CD4-positive, alpha-beta T cell (primary cell): ENCODE data around the gene USP19. TPM values are rescaled to one million over a fixed set of nuclear protein-coding genes. Genes with fewer than 3 reads are reported as not detected.

Experiments used
- ATAC-seq: fragments of 200-7000 bp; cut with Tn5 transposase; one replicate; pipeline ENCODE4 v1.10.0; 2022; ENCODE audit warnings: mild to moderate bottlenecking; ENCODE audit not compliant: poor library complexity
- CTCF ChIA-PET: fragments of 350-600 bp; sonication (Branson Sonifier 250); formaldehyde crosslinking; loops from one replicate; lab custom pipeline; 2021; ENCODE audit warnings: antibody characterized with exemption, inconsistent platforms; lab: Charles Lee
- POLR2A ChIA-PET: fragments of 350-600 bp; sonication (Branson Sonifier 250); formaldehyde crosslinking; loops from one replicate; lab custom pipeline; 2021; ENCODE audit warnings: antibody characterized with exemption, inconsistent platforms; lab: Charles Lee
- DNase-seq, 14 experiments: peaks; one replicate each; pipeline ENCODE4 v3.0.0-alpha.2; 2013 to 2020; ENCODE audit warnings: mixed read lengths in 2 of 14
- H3K27ac ChIP-seq, 2 donors: one replicate each; pipeline versions ENCODE4 v1.5.1 to v1.7.0; 2013; ENCODE audit warnings: low read length in 2 of 2, low read depth in 1 of 2, mild to moderate bottlenecking in 1 of 2
- H3K27me3 ChIP-seq, 2 experiments: 1 replicate in 1 of 2; 2 replicates in 1 of 2; pipeline versions ENCODE4 v1.6.1 to v1.7.0; 2013; ENCODE audit warnings: low read length in 2 of 2, control low read depth in 1 of 2, mild to moderate bottlenecking in 1 of 2, moderate library complexity in 1 of 2; ENCODE audit not compliant: insufficient read depth in 2 of 2, control insufficient read depth in 1 of 2
- H3K36me3 ChIP-seq: one replicate; pipeline ENCODE4 v1.6.1; 2013; ENCODE audit warnings: low read length, control low read depth; ENCODE audit not compliant: insufficient read depth
- H3K4me1 ChIP-seq: one replicate; pipeline ENCODE4 v1.6.1; 2013; ENCODE audit warnings: low read length, control low read depth; ENCODE audit not compliant: insufficient read depth
- H3K4me3 ChIP-seq: one replicate; pipeline ENCODE4 v1.5.1; 2013; ENCODE audit warnings: mild to moderate bottlenecking, low read length, moderate library complexity
- H3K9me3 ChIP-seq, 2 experiments: 1 replicate in 1 of 2; 2 replicates in 1 of 2; pipeline versions ENCODE4 v1.6.1 to v1.7.0; 2013; ENCODE audit warnings: low read length in 2 of 2, mild to moderate bottlenecking in 2 of 2, control low read depth in 1 of 2, moderate library complexity in 1 of 2; ENCODE audit not compliant: control insufficient read depth in 1 of 2, insufficient read depth in 1 of 2
- H3K27ac Mint-ChIP-seq: one replicate; pipeline ENCODE4 v1.8.0; 2020; ENCODE audit warnings: mixed read lengths
- H3K27me3 Mint-ChIP-seq: one replicate; pipeline ENCODE4 v1.8.0; 2021; ENCODE audit warnings: mixed read lengths
- H3K36me3 Mint-ChIP-seq: one replicate; pipeline ENCODE4 v1.8.0; 2021; ENCODE audit warnings: low read depth, mixed read lengths
- H3K4me1 Mint-ChIP-seq: one replicate; pipeline ENCODE4 v1.8.0; 2021; ENCODE audit warnings: low read depth, mixed read lengths
- H3K4me3 Mint-ChIP-seq: one replicate; pipeline ENCODE4 v1.8.0; 2020; ENCODE audit warnings: mild to moderate bottlenecking, mixed read lengths
- H3K9me3 Mint-ChIP-seq: one replicate; pipeline ENCODE4 v1.8.0; 2020; ENCODE audit warnings: mixed read lengths
- intact Hi-C, 2 experiments: fragments of 100-400 bp; cut with DNase I in 1 of 2; cut with micrococcal nuclease in 1 of 2; formaldehyde crosslinking; loops; one replicate each; pipeline versions ENCODE4 v1.15.1 to v1.9.0; 2023 to 2025; cut with DNase I, micrococcal nuclease
- total RNA-seq, 174 experiments: library from RNA in 2 of 174; stranded (reverse) in 2 of 174; gene quantifications; one replicate each; pipeline ENCODE4 v1.2.3 and lab custom pipeline; 2021 to 2026
- TF ChIP-seq, protein P1 (sequence below): fragments of 200-600 bp; IDR thresholded peaks from one replicate; pipeline ENCODE4 v1.8.0; 2022; ENCODE audit warnings: antibody characterized with exemption, mild to moderate bottlenecking

USP19 gene
- total RNA-seq, 2 experiments from 2014 or later, result 84.9 to 86.2 TPM

DNA sequence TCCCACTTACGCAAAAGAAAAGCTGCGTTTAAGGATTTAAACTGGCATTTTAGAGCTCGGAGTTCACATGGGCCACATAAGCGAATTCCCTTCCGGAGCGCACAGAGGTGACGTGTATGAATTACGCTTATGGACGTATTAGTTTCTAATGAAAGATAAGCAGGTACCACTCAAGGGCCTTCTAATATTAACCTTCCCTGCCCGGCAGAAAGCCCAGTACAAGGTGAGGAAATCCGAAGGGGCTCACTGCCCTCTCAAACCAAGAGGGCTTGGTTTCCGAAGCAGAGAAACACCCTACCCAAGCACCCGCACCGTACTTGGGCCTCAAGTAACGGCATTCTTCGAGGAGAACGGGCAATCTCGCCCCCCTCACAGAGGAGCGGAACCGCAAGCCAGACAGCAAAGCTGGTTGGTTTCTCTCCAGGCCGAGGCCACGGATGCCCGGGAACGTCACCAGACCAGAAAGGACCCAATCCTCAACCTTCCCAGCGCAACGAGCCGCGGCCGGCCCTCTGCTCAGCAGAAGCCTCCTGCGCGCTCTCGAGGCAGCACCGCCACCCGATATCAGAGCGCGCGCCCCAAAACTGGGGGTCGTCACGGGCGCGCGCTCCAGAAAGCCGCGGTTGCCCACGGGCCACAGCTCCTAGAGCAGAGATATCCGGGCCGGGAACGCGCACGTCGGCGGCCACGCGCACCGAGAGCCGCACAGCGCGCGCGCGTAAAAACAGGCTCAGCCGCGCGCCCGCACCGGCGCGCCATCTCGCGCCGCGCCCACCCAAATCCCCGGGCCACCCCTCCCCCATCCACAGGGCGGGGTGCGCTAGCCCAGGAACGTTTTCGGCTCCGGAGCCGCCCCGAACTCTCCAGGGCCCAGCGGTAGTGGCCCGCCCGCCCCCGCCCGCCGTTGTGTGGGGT is 27.4 kb downstream of the USP19 start:
- no peaks in the 10 kb centered on the region for H3K9me3 Mint-ChIP-seq
- DNase-seq (peak; percentile 70 to 91 (median 80)), ATAC-seq (peak; percentile 32)
- H3K4me1 Mint-ChIP-seq, result peaks cover 47% of the 10 kb centered on the region
- TF ChIP-seq, protein P1, sequence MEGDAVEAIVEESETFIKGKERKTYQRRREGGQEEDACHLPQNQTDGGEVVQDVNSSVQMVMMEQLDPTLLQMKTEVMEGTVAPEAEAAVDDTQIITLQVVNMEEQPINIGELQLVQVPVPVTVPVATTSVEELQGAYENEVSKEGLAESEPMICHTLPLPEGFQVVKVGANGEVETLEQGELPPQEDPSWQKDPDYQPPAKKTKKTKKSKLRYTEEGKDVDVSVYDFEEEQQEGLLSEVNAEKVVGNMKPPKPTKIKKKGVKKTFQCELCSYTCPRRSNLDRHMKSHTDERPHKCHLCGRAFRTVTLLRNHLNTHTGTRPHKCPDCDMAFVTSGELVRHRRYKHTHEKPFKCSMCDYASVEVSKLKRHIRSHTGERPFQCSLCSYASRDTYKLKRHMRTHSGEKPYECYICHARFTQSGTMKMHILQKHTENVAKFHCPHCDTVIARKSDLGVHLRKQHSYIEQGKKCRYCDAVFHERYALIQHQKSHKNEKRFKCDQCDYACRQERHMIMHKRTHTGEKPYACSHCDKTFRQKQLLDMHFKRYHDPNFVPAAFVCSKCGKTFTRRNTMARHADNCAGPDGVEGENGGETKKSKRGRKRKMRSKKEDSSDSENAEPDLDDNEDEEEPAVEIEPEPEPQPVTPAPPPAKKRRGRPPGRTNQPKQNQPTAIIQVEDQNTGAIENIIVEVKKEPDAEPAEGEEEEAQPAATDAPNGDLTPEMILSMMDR, result no peak
- ChIA-PET CTCF (interaction anchor here (0.7 to 3.8 kb wide), 17 partner anchors 10 to 458 kb away, joined by 3 to 28 read pairs (median 6); partner anchors contain the start of genes IMPDH2, NDUFAF3, QARS1 and SLC26A6), POLR2A (interaction anchor here (0.6 to 3.6 kb wide), 44 partner anchors 9 to 1475 kb away, joined by 3 to 92 read pairs (median 6); partner anchors contain the start of genes AMIGO3, ARIH2, CELSR3 and DAG1)
- Histone ChIP-seq H3K4me3 (peak overlapping the region; percentile 87), H3K27me3 (no peaks in the 10 kb centered on the region), H3K4me1 (peaks cover 52% of the 10 kb centered on the region), H3K27ac (peak overlapping the region; percentile 74 to 93), H3K9me3 (no peaks in the 10 kb centered on the region), H3K36me3 (peaks cover 36% of the 10 kb centered on the region)
- peak overlapping the region; percentile 95 for H3K27ac Mint-ChIP-seq
- peak overlapping the region; percentile 96 for H3K4me3 Mint-ChIP-seq
- no peaks in the 10 kb centered on the region for H3K27me3 Mint-ChIP-seq
- intact Hi-C loops, result loop anchor here (1.0 to 5.0 kb wide), 5 partner anchors 62 to 1616 kb away; partner anchors contain the start of genes DAG1 (in 1 of the 2), NDUFAF3 (in 1 of the 2), RHOA (in 1 of the 2) and SCAP (in 1 of the 2)
- peaks cover 52% of the 10 kb centered on the region for H3K36me3 Mint-ChIP-seq

DNA sequence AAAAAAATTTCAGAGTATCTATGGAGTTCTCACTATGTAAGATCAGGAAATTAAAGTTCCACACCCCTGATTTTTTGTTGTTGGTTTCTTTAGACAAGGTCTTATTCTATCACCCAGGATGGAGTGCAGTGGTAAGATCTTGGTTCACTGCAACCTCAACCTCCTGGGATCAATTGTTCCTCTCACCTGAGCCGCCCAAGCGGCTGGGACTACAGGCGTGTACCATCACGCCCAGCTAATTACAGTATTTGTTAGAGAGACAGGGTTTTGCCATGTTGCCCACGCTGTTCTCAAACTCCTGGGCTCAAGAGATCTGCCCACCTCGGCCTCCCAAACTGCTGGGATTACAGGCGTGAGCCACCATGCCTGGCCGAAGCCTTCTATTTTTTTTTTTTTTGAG is 39.2 kb downstream of the USP19 start:
- no peak overlapping the region for H3K27ac ChIP-seq
- H3K4me1 Mint-ChIP-seq, result peaks cover 23% of the 10 kb centered on the region
- H3K36me3 ChIP-seq, result peaks cover 36% of the 10 kb centered on the region
- ATAC-seq (no peak), DNase-seq (no peak)
- ChIA-PET POLR2A (interaction anchor here (1.5 kb wide), 1 partner anchor 12 kb away, joined by 7 read pairs; the partner anchor contains the start of gene QRICH1), CTCF (interaction anchor here (1.2 kb wide), 2 partner anchors 13 to 63 kb away, joined by 3 read pairs; partner anchors contain the start of gene QRICH1)
- no peak overlapping the region for H3K4me3 Mint-ChIP-seq
- no peaks in the 10 kb centered on the region for H3K9me3 ChIP-seq
- H3K4me1 ChIP-seq, result peaks cover 9% of the 10 kb centered on the region
- H3K27me3 Mint-ChIP-seq, result no peaks in the 10 kb centered on the region
- no peaks in the 10 kb centered on the region for H3K27me3 ChIP-seq
- H3K4me3 ChIP-seq, result no peak overlapping the region
- TF ChIP-seq, protein P1, result no peak
- no peak overlapping the region for H3K27ac Mint-ChIP-seq
- H3K36me3 Mint-ChIP-seq, result peaks cover 24% of the 10 kb centered on the region
- H3K9me3 Mint-ChIP-seq, result no peaks in the 10 kb centered on the region
- intact Hi-C loops, result no loop called here

DNA sequence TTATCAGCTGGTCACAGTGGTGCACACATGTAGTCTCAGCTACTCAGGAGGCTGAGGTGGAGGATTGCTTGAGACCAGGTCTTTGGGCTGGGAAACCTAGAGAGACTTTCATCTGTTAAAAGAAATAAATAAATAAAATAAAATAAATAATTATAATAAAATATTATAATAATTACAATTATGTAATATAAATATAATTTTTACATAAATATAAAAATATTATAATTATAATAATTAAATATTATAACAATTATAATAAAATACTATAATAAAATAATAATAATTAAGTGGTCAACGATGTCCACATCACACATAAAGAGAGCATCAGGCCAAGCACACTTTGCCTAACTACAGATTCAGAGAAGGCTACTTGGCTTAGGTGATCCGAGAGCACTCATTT is 41.4 kb downstream of the USP19 start:
- Histone ChIP-seq H3K4me1 (peaks cover 9% of the 10 kb centered on the region), H3K9me3 (no peaks in the 10 kb centered on the region), H3K36me3 (peaks cover 52% of the 10 kb centered on the region), H3K27ac (no peak overlapping the region), H3K4me3 (no peak overlapping the region), H3K27me3 (no peaks in the 10 kb centered on the region)
- no peaks in the 10 kb centered on the region for H3K9me3 Mint-ChIP-seq
- intact Hi-C loops, result no loop called here
- TF ChIP-seq, protein P1, result no peak
- H3K36me3 Mint-ChIP-seq, result peaks cover 42% of the 10 kb centered on the region
- no peak for DNase-seq
- H3K4me1 Mint-ChIP-seq, result peaks cover 23% of the 10 kb centered on the region
- no peaks in the 10 kb centered on the region for H3K27me3 Mint-ChIP-seq
- CTCF ChIA-PET, result interaction anchor here (1.1 to 1.2 kb wide), 2 partner anchors 15 to 57 kb away, joined by 4 to 5 read pairs; partner anchors contain the start of genes NDUFAF3 and QRICH1
- H3K27ac Mint-ChIP-seq, result no peak overlapping the region
- no peak overlapping the region for H3K4me3 Mint-ChIP-seq
- no peak for ATAC-seq
- POLR2A ChIA-PET, result no interaction called here
